HuH-7 (cell line): ENCODE measurements around the gene ELOVL3.

Source experiments
- DNase-seq: peaks from one replicate; pipeline ENCODE4 v3.0.0; 2011; ENCODE audit warnings: low spot score

The ELOVL3 gene

GRCh38 chr10:102254426-102254825 lies 28.3 kb downstream of the ELOVL3 start:
- no peak for DNase-seq

DNA sequence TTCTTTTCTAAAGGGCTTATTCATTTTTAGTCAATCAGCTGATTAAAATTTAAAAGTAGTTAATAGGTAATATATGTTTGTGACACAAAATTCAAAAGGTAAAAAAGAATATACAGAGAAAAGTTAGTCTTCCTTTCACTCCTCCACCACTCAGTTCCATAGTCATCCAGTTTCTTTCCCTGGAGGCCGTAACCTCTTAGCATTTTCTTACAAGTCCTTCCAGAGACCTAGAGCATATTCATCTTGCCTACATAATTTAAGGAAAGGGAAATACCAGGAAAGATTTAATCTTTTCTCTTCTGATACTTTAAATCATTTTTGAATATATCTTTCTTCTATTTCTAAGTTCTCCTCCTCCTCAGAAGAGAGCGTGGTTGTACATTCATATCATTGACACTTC lies 29.3 kb downstream of the ELOVL3 start:
- no peak for DNase-seq

- DNase-seq, result no peak
Observed at GRCh38 chr10:102261196-102261595, 35.1 kb downstream of the ELOVL3 start.

- no peak for DNase-seq
Observed at GRCh38 chr10:102261842-102262241, 35.7 kb downstream of the ELOVL3 start.

DNA sequence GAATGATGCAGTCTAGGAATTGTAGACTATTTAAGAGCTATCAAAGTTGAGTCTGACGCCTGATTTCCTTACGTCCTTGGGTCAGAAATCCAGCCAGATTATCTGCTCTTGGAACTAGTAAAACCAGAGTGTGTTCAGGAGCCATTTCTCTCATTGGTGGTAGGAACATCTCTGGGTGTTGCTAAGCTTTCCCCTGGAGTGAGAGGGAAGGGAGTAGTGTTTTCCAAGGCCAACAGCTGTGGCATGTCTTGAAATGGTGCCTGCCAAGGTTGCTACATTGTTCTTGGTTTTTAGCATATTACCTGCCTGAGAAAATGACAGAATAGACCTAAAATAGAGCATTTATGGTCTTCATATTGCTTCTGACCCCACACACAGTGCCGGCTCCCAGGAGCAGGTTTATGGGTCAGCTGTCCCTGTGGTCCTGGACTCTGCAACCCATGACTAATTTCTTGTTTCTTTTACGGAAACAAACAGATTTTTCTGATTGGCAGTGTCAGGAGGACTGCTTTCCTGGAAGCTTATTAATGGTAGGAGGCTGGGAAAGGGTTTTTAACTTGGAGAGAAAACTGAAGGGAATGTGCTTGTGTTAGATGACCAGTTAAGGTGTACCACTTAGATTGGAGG lies 36.8 kb downstream of the ELOVL3 start:
- DNase-seq, result no peak

DNA sequence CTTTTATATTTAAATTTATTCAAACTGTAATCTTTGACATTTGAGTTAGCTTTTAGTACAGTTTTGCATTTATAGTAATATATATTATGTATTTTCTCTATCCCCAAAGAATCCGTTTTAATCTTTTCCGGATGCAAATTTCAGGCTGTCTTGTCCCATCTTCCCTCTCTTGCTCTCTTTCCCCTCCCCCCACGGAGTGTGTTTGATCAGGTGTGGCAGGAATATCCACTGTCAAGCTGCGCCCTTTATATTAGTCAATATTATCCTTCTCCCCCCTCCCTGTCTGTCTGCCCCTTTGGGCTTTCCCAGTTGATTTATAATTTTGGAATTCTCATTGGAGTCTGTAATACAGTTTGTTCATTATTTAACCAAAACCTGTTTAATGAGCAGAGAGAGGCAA lies 38.3 kb downstream of the ELOVL3 start:
- DNase-seq, result no peak

- no peak for DNase-seq
Observed at GRCh38 chr10:102266670-102267069, 40.6 kb downstream of the ELOVL3 start.

DNA sequence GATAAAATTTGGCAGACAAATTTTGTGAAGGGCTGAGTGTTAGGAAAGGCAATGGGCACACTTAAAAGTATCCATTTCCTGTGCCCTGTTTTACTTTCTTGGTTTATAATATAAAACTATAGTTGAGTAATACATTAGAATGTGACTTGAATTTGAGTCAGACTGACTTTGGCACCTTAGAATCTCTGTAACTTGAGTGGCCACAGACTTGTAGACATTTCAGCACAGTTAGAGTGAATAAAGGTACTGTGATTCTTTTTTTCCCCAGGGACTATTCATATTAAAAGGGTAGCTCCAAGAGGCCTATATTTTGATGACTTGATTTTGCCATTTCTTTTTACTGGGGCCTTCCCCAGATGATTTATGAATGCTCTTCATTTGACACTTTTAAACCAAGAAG lies 41.6 kb downstream of the ELOVL3 start:
- no peak for DNase-seq

DNA sequence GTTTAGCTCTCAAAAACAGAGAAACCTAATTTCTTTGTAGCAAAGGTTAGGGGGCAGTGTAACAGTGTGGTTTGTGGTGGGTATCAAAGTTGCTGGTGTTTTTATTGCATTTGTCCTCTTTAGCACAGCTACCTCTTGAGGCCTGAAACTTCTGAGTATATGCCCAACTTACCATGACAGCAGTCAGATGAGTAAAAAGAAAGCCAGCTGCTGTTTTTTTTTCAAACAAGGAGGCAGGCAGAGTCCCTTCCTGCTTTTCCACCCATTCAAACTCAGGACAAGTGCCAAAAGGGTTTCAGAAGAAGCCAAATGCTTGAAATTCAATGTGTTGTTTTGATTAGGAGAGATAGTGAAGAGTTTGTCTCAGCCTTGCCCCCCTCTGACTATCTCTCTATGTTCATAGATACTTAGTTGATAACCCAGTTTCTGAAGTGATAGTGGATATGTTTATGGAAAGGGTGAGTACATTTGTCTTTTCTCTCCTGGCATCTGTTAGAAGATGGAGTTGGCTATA lies 42.3 kb downstream of the ELOVL3 start:
- no peak for DNase-seq

DNA sequence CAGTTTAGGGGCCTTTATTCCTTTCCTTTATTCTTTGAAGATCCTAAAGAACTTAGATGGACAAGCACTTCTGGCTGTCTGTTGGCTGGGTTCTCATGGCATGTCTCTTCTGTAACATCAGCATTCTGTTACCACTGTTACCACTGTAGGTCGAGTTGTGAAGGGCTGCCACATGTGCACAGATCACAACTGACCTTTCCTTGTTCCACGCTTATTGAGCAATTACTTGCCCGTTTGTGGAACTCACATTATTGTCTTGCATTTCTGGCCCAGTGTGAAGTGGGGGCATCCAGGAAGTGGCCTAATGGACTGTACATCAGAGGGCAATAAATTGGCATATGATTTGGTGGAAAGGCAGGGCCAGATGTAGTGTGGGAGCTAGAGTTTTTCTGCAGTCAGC lies 42.9 kb downstream of the ELOVL3 start:
- no peak for DNase-seq

DNA sequence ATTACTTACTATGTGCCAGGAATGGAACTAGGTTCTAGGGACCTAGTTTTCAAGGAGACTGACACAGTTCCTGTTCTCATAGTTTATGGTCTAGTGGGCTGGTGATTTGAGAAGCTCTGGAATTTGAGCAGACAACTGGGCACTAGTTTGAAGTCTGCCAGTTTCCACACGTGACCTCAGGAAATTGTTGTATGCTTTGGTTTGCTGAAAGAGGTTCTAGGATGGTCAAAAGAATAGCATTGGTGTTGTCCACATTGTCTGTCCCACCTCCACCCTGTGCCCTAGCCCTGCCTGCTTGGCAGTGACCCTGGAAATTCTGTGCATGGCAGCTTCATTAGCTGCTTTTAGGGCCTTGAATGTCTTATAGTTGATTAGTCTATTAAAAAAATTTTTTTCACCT lies 48.0 kb downstream of the ELOVL3 start:
- no peak for DNase-seq

DNA sequence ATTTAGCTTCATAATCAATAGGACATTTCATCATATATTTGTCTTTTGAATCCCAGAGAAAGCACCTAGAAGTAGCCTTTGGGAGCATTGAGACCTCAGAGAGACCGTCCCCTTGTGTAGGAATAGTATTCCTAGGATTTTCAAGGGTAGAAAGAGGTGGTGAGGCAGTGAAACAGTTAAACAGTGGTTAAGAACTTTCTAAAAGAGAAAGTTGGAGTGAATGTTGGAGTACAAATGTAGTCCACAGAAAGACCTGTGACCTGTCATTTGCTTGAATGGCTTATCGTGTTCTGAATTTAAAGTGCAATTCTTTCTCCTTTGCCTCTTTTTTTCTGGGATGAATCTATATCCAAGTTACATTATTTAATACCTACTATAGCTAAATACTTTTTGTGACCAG lies 49.2 kb downstream of the ELOVL3 start:
- DNase-seq, result no peak

GRCh38 chr10:102279104-102279503 lies 53.0 kb downstream of the ELOVL3 start:
- DNase-seq, result no peak
